HL-60/S4 (cell line): ENCODE measurements around the gene FPR3.
"Not testable (repeated sequence)": the region's sequence is repeated elsewhere in the genome, so short reads cannot be mapped to it uniquely, and the experiment has no call there.

ENCODE experiments used
- in situ Hi-C: fragments of 300-500 bp; cut with MboI; formaldehyde crosslinking; loops from 2 replicates; pipeline ENCODE4 v1.14.3; 2022; ENCODE audit warnings: low sequenced_read_pairs

FPR3 gene

DNA sequence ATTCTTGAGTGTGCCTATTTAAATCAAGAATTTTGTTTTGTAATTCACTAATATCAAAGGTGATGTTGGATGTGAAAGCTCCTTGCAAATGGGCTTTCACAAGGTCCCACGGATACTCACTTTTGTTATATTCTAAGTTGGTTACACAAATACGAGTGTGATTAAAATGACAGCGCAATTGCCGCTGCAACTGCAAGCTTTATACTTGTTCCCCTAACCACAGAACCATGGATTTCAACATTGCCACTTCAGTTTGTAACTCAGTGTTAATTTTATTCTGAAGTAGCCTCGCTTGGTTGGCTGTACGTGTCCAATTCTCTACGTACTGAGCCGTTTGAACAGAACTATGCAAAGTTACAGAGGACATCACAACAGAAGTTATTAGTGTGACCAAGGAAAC is 10.4 kb downstream of the FPR3 start:
- in situ Hi-C loops, result not testable (repeated sequence)

DNA sequence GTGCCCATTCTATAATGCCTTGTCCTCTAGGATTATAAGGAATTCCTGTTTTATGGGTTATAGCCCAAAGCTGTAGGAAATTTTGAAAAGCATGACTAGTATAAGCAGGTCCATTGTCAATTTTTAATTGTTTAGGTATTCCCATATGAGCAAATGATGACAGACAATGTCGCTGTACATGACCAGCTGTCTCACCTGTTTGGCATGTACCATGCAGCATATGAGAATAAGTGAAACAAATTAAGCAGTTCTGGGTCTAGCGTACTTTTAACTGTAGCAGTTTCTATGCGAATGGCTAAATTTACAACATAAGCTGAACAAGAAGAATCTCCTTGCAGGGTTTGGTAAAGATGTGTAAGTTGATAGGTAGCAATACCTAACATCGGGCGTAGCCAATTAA is 11.6 kb downstream of the FPR3 start:
- in situ Hi-C loops, result not testable (repeated sequence)

DNA sequence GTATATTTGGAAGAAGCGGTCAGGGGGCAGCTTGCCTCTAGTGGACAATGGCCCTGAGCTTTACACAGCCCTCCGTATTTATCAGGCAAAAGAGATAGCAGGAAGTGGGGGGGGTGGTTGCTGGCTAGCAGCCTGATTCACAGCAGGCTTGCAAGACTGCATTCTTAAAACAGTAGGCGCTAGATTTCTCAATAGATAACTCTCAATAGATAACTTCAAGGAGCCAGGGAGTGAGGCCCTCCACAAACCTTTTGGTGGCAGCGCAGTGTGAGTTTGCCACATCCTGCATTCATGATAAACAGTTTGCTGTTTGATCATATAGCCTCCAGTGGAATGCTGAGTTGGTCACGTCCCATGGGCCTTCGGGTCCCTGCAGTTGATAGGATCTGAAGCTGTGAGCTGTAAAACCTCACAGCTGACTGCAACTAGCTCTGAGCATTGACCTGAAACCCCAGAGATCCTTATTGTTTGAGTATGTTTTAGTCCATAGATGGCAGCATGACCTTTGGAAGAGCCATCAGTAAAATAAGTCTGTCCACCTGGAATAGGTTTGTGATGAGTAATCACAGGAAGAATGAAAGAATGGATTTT is 12.2 kb downstream of the FPR3 start:
- in situ Hi-C loops, result no loop called here

DNA sequence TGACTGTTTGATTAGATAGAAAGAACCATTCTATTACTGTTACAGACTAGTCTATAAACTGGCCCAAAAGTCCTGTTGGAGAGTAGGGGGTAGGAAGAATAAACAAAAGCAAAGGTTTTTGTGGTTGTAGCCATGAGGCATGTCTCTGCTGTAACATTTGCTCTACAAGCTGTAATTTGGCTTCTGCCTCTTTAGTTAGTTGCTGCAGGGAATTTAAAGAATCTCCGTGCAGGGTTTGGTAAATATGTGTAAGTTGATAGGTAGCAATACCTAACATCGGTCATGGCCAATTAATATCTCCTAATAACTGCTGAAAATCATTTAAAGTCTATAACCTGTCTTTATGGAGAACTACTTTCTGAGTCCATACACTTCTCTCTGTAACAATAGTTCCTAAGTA is 13.0 kb downstream of the FPR3 start:
- in situ Hi-C loops, result no loop called here

DNA sequence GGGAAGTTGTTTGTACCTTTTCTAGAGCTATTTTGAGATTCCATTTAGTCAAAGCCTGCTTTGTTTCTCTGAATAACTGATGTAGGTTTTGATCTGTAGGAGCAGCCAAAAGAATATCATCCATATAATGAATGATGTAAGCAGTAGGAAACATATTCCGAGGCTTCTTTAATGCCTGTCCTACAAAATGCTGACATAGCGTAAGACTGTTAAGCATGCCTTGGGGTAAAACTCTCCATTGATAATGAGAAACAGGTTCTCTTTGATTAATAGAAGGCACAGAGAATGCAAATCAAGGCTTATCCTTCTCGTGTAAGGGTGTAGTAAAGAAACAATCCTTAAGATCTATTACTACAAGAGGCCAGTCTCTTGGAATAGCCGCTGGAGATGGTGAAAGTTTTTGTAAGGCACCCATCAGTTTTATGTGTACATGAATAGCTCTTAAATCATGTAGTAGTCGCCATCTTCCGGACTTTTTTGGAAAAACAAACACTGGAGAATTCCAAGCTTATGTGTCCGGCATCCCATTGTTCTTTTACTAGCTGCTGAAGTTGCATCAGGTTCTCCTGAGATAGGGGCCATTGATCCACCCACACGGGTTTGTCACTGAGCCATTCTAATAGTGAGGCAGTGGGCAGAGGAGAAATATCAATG is 13.5 kb downstream of the FPR3 start:
- in situ Hi-C loops, result no loop called here

DNA sequence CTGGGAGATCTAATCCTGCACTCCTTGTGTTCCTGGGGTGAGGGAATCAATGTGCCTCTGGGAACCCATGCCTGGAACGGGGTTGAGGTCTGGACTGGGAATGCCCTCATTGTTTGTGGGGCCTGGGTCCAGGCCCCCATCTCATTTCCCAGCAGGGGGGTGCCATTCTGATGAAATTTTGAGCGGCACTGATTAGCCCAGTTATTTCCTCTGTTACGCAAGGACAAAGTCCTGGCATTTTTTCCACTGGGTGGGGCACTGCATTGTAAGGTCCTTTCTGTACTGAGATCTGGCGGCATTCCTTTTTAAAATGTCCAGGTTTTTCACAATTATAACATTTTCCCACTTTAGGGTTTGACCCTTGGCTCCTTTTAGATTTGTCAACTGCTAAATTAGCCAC is 14.8 kb downstream of the FPR3 start:
- in situ Hi-C loops, result no loop called here

DNA sequence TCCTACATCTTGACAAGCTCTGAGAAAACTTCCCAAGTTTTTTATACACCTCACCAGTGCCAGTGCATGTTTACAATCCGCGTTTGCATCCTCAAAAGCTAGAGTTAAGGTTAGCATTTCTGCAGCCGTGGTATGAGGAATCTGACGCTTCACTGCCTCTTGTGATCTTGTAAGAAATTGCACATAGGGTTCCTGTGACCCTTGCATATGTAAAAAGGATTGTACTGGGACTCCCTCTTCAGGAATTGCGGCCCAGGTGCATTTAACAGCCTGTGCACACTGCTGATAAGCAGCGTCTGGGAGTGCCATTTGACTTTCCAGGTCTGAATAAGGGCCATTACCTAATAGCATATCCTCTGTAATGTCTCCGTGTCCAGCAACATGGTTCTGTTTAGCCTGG is 15.3 kb downstream of the FPR3 start:
- in situ Hi-C loops, result no loop called here

DNA sequence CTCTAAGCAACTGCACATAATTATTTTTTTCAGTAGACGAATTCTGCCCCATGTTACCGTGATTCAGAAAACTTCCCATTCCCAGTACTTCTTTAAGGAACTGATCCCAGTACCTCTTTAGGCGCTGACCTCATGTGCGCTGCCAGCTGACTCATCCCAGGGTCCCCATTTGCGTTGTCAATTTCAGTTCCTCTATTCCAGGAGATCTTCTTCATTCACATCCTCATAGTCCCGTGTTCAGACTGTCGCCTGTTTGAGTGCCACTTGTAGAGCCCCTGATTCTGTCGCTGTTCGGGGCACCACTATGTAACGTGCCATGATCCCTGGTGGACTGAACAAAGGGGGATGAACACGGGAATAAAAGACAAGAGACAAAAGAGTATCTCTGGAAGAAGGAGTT is 16.4 kb downstream of the FPR3 start:
- in situ Hi-C loops, result no loop called here

DNA sequence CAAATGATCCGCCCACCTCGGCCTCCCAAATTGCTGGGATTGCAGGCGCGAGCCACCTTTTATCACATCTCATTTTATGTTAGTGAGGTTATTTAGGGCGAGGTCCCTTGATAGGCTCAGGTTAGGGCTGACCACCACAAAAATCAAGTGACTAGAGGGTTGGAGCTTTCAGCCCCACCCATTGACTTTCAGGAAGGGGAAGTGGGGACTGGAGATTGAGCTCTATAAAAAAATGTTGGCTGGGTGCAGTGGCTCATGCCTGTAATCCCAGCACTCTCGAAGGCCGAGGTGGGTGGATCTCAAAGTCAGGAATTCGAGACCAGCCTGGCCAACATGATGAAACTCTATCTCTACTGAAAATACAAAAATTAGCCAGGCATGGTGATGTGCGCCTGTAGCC is 20.1 kb downstream of the FPR3 start:
- in situ Hi-C loops, result no loop called here

DNA sequence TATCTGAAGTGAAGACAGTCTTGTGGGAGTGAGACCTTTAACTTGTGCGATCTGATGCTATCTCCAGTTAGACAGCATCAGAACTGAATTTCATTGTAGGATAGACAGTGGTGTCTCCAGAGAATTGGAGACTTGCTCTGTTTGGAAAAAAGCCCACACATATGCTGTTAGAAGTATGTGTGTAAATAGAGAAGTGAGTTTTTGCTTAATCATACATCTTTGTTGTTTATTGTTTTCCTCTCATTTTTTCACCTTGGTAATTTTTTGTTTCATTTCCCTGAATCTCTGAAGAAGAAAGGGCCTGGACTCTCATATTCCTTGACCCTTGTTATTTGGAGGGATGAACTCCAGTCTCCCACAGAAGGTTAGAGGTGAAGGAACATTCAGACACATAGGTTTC is 21.8 kb downstream of the FPR3 start:
- in situ Hi-C loops, result no loop called here

DNA sequence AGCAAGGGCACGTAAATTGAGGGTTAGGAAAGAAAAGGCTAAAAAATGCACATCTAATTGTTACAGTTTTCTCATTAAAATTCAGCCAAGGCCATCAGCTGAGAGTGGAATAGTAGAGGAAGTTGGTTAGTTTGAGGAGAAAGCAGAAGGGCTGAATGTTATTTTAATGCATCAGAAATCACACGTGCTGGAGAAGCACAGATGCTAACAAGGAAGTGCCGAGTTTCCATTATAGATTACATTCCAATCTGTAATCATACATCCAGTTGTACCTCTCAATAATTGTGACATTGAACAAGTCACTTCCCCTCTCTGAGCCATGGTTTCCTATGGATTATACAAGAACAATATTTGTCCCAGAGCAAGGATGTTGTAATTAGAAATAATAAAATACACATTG is 25.1 kb downstream of the FPR3 start:
- in situ Hi-C loops, result no loop called here

DNA sequence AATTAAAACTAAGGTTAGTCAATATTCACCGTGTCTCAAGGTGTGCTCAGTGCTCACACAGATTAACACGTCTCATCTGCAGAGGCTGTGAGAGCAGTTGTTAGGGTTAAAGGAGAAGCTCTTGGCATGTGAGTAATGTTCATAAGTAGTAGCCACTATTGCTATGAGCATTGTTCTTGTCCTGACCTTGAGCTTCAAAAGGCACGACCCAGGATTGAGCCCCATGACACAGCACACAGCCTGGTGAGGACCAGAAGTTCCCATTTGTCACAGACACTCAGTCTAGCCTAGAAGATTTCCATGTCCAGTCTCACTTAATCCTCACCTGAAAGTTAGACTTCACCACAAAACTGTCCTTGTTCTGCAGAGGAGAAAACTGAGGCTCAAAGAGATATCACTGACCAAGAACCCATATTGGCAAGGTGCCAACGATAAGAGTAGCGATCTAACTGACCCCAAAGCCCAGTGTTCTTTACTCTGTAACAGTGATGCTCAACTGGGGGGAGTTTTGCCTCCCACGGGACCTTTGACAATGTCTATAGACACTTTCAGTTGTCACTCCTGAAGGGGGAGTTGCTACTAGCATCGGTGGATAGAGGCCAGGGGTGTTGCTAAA is 26.0 kb downstream of the FPR3 start:
- in situ Hi-C loops, result no loop called here

DNA sequence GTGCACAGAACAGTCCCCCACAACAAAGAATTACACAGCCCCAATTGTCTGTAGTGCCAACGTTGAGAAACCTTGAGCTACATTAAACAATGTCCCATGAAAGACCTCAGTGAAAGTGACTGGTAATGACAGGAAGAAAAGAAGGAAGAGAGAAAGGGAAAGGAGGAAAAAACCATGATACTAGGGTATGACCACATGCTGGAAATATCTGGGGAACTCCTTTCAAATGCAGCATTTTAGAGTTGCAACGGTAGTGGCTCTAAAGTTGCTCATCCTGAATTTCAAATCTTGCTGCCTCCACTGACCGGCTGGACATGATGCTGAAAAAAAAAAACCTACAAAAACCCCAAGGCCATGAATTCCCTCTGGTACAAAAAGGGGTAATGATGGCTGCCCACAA is 26.5 kb downstream of the FPR3 start:
- in situ Hi-C loops, result no loop called here

DNA sequence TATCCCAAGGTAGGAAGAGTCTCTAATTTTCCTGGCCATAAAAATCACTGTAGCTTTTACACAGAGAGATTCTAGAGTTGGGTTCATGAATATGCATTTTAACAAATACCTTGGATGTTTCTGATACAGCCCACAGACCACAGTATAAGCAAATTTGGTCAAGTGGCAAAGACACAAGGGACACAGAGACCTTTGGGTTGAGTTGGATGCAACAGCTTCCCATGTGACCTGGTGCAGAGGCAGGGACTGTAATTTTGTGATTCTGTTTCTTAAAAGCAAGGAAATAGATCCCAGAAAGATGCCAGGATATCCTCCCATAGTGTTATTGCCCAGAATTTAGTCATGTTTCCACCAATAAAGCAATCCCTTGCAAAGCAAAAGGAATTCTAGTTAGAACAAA is 27.0 kb downstream of the FPR3 start:
- in situ Hi-C loops, result no loop called here

DNA sequence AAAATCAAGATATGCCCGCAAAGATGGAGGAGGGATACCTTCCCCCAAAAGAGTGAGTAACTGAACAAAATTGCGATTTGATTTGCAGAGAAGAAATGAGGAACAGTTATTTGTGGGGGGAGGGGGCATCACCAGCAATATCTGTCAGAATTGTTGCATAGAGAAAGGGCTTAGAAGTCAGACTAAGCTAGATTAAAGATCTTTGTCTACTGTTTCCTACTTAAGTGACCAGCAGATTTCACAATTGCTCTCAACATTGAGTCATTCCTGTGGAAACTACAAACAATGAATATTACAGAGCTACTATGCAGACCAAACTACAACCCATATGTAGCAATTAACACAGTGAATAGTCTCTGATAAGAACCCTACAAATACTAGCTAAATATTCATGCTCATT is 27.4 kb downstream of the FPR3 start:
- in situ Hi-C loops, result no loop called here

DNA sequence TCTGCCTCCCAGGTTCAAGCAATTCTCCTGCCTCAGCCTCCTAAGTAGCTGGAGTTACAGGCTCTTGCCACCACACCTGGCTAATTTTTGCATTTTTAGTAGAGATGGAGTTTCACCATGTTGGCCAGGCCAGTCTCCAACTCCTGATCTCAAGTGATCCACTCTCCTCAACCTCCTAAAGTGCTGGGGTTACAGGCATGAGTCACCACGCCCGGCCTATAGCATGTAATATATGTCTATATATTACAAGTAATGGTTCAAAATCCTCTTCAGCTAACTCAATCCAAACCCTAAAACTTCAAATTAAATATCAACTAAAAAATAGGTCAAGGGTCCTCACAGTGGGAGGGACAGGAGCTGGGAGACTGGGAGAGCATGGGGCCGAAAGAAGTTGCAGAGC is 28.0 kb downstream of the FPR3 start:
- in situ Hi-C loops, result no loop called here

DNA sequence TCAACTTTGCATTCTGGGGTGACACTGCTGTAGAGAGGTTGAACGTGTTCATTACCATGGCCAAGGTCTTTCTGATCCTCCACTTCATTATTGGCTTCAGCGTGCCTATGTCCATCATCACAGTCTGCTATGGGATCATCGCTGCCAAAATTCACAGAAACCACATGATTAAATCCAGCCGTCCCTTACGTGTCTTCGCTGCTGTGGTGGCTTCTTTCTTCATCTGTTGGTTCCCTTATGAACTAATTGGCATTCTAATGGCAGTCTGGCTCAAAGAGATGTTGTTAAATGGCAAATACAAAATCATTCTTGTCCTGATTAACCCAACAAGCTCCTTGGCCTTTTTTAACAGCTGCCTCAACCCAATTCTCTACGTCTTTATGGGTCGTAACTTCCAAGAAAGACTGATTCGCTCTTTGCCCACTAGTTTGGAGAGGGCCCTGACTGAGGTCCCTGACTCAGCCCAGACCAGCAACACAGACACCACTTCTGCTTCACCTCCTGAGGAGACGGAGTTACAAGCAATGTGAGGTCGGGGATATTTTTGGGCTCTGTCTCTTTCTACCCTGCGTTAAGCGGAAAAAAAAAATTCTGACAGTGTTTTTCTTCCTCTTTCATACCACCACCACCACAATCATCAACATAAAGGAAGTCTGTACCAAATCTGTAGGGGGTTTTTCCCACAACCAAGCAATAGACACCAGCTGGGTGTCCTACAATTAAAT is 29.5 kb downstream of the FPR3 start:
- in situ Hi-C loops, result no loop called here

DNA sequence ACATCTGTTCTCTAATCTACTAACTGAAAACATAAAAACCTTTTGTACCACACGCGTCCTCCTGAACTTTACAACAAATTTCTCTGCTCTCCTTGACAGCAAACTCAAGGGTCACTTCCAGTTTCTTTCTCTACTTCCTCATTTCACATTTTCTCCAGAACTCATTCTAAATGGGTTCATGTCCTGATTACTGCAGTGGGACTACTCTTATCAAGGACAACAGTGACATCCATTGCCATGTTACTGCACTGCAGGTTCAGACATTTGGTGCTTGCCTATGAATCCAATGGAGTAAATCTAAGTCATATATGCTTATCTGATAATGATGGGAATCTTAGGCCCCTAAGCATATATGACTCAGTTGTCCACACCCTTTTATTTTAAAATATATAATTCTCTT is 35.3 kb downstream of the FPR3 start:
- in situ Hi-C loops, result no loop called here

DNA sequence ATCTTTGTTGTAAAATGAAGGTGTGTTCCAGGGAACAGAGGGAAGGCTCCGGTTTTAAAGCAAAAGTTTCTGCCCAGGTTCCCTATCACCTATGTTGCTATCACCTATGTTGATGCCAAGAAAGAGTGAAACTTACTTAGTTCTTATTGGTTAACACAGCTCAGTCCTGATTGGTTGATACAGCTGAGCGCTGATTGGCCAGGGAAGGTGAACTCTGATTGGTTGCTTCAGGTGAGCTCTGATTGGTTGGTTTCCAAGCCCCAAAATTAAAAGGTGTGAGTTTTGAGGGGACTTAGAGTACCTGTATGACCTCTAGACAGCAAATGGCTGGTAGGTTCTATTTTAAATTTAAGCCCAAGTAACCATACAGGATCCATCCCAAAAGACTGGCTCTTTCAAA is 42.2 kb downstream of the FPR3 start:
- in situ Hi-C loops, result no loop called here

DNA sequence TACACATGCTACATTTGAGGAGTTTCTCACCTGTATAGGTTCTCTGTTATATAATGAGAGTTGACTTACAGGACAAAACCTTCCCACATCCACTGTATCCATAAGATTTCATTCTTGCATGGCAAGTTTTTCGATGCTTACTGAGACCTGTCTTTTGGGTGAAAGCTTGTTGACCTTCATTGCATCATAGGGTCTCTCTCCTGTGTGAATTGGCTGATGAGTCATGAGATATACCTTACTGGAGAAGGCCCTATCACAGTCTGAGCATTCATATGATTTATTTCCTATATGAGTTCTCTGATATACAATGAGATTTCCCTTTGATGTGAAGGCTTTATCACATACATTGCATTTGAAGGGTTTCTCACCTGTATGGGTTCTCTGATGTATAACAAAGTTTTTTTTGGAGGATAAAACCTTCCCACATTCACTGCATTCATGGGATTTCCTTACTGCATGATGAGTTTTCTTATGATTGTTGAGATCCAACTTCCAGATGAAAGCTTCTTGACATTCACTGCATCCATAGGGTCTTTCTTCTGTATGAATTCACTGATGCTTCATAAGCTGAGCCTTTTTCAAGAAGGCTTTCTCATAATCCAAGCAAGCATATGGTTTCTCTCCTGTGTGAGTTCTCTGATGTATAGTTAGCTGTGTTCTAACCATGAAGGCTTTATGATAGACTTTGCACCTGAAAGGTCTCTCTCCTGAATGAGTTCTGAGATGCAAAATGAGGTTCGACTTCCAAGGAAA is 67.1 kb downstream of the FPR3 start:
- in situ Hi-C loops, result no loop called here

DNA sequence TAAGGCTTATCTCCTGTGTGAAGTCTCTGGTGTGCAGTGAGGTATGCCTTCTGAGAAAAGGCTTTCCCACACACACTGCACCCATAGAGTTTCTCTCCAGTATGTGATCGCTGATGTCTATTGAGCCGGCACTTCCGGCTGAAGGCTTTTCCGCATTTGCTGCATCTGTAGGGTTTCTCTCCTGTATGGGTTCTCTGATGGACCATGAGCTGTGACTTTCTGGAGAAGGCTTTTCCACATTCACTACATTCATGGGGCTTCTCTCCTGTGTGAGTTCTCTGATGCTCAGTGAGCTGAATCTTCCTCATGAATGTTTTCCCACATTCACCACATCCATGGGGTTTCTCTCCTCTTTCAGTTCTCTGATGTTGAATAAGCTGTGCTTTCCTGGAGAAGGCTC is 78.1 kb downstream of the FPR3 start:
- in situ Hi-C loops, result no loop called here
